Stimulated activated CD8-positive, alpha-beta memory T cell treated with anti-CD3 and anti-CD28 coated beads, Interleukin-2, amount 100 ng/mL, for 48 hours (primary cell): ENCODE measurements around the gene CD83.

Experiments
- DNase-seq, 2 donors: peaks; one replicate each; pipeline ENCODE4 v3.0.0-alpha.2; 2020; ENCODE audit warnings: low read depth in 2 of 2

Gene CD83

DNA sequence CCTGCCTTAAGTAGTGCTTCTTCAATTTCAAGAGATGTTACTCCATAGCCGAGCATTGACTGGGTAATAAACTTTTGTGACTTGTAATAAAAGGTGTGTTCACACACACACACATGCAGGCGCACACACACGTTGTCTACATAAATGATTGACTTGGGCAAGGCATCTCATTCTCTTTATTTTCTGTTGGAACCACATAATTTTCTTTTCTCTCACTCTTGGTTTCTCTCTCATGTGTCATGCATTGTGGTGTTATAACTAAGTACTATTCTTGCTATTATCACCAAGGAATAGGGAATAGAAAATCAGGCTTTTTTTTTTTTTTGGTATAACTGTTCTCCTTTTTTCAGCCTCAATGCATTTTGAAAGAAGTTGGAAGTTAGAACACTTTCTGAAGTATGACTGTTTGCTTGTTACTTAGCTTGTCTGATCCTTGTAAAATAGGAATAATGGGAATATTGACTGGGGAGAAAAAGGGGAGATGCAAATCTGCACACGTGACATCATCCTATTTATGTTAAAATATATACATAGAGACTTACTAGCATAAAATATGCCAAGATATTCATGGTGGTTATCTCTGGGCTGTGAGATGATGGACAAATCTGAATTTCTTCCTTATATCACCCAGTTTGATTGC, 26.1 kb upstream of the CD83 start:
- no peak for DNase-seq

- DNase-seq, result no peak
Measured at GRCh38 chr6:14092316-14092715, 25.3 kb upstream of the CD83 start.

DNA sequence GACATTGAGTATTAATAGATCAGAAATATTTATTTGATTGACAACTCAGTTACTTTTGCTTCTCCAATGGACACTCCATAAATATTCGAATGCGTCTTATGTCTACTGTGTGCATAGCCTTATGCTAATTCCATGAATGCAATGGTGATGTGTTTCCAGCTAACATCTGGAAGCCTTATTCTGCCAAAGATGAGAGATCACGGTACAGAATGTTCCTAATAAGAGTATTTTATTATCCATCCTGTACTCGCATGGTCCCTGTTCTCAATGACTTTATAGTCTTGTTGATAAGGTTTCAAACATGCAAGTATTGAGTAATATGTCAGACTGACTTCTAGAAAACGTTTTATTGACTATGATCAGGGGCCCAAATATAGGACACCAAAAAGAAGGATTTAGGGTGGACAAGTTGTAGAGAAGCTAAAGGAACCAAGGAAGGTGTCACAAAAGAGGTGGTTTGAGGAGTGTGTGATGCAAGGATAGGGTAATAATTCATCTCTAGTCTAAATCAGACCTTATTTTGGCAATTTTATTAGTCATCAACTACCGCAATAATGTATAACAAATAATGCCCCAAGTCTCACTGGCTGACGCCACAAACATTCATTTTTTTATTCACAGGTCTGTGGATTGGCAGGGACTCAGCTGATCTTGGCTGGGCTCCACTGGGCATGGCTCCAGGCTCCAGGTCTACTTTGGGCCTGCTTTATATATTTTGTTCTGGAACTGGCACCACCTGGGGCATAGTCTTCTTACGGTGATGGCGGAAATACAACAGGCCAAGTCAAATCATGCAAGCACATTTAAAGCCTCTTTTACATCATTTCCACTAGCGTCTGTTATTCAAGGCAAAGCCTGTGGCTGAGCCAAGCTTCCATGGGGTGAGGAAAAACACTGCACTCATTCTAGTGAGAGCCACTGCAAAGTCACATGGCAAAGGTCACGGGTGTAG, 24.5 kb upstream of the CD83 start:
- no peak for DNase-seq

DNA sequence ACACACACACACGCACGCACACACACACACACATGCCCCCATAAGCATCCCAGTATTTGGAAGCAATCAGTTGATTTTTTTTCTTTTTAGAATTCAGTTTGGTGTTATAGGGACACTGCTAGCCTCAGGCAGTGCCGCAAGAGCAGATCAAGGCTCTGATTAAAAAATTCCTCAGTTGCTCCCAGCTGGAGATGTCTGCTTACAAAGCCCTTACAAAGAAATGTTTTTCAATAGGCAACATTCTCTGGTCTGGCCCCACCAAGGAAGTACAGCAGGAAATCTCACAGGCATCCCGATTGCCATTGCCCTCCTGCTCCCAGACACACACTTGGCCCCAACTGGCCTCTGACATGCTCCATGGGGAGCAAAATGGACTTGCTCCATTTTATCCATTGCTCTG, 22.9 kb upstream of the CD83 start:
- no peak for DNase-seq

GRCh38 chr6:14095437-14095836, 22.1 kb upstream of the CD83 start:
- DNase-seq, result no peak

DNA sequence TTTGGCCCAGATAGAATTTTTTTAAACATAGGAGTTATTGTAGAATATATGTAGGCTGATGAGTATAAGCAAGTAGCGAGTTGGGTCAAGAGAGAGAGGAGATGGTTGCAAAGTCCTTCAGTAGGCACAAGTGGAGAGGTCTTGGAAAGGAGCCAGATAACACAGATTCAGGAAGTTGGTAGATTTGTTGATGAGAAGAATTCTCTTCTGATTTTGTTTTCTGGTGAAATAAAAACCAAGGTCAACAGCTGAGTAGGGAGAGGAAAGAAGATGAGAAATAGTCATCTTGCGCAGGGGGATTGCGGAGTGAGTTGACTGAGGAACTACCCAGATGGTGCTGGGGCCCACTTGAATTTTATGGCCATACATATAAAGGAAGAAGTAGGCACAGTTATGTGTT, 17.4 kb upstream of the CD83 start:
- DNase-seq, result no peak

- DNase-seq, result no peak
Measured at GRCh38 chr6:14100966-14101365, 16.6 kb upstream of the CD83 start.

GRCh38 chr6:14102383-14102782, 15.2 kb upstream of the CD83 start:
- no peak for DNase-seq

GRCh38 chr6:14105547-14105946, 12.0 kb upstream of the CD83 start:
- DNase-seq, result no peak

DNA sequence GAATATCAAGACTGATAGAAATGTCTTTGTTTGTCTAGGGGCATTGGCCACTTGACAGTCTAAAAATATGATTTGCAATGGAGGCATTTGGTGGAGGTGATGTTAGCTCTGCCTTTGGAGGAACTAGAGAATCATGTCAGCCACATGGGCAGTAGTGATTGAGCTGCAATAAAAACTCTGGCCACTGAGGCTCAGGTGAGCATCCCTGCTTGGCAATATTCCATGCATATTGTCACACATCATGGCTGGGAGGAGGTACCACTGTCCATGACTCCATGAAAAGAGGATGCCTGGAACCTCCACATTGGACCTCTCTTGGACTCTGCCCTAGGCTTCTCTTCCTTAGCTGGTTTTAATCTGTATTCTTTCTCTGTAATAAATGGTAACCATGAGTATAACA, 10.6 kb upstream of the CD83 start:
- no peak for DNase-seq

GRCh38 chr6:14107711-14108494, 9.7 kb upstream of the CD83 start:
- DNase-seq, result no peak

DNA sequence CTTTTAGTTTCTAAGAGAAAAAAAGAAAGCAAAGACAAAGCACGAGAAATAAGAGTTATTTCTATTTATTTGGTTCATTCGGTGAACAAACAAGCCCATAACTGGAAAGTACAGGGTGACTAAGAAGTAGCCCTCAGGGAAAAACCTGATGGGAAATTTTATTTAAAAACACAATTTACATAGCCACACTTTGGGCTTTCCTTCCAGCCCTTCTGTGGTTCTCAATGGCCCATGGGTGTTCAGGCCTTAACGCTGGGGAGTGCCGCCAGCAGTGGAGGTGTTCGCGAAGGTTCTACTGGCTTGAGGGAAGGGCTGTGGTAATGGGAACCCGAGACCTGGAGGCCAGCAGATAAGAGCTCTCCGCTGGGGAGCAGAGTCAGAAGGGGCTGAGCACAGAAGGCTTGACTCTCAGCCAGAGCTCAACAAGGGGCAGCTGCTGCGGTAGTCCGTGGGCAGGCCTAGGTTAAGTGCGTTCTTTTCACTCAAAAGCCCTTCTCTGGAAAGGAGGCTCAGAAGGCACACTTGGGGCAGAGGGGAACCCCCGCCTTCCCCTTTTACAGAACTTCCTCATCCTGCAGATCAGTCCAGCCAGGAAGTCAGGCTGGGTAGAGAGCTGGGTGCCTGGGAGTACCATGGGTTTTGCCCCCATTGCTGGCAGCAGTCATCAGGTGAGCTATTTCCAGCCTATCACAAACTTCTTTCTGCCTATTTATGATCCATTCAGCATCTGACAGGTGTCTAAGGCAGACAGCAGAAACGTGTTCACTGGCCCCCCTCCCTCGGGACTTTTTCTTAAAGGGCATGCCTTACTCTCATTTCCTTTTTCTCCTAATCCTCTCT, 8.8 kb upstream of the CD83 start:
- DNase-seq, result peak in 1 of 2 donors; percentile 32

GRCh38 chr6:14109411-14109826, 8.2 kb upstream of the CD83 start:
- DNase-seq, result no peak

- no peak for DNase-seq
Measured at GRCh38 chr6:14110001-14110818, 7.4 kb upstream of the CD83 start.

DNA sequence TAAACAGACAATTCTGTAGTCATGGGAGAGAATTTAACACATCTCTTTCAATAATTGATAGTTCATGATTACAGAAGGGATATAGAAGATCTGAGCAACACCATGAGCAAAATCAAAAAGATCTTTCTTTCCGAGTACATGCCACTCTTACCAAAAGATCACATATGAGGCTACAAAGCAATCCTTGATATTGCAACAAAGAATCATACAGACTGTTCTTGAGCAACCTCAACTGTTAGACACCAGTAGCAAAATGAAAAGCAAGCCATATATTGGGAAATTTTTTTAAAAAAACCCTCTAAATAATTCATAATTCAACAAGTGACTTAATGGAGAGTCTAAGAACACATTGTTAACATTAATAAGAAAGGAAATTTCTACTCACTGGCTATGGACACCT, 3.6 kb upstream of the CD83 start:
- no peak for DNase-seq

DNA sequence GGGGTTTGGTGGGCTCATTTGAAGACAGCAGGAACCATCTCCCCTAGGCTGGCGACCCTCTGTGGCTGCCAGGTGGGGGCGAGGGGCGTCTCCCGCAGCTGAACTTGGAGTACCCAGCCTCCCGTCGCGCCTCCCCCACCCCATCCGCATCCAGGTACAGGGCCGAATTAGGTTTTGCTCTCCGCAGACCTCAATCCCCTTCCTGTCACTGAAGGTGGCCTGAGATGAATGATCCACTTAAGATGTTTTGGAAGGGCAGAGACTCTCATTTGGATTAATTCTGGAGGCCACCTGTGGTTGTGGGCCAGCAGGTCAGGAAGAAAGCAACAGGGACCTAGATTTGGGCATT, 493 bp downstream of the CD83 start:
- DNase-seq, result no peak

DNA sequence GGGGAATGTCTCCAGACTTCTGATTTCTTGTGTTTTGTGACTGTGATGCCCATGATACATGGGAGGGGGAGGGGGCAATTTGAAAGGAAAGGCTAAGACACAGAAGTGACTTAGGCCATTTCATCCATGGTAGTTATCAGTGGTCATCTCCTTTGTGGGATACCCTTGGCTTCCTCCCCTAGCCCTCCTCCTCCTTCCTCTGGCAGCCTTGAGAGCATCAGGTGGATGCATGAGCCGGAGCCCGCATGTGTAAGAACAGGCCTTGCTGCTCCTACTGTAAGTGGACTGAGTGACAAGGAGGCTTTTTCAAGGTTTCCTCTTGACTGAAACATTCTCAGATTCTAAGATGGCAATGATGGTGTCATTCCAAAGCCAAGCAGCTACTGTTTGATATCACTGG, 874 bp downstream of the CD83 start:
- no peak for DNase-seq

- DNase-seq, result no peak
Measured at GRCh38 chr6:14119784-14120183, 2.2 kb downstream of the CD83 start.

DNA sequence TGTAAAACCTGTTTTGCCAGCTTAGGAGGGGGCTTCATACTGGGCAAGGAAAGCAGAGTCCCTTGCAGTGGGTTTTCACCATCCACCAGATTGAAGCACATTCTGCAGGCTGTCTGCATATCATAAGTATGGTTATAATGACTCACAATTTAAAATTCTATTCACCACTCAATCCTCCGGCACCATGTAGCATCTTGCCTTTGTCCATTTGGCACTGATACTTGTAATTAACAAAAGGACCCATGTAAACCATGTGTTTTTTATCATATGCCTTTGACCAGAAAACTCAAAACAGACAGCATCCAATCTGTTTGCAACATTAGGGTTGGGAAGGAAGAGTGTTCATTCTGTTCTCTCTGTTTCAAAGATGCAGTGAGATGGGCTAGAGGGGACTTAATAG, 3.0 kb downstream of the CD83 start:
- no peak for DNase-seq

DNA sequence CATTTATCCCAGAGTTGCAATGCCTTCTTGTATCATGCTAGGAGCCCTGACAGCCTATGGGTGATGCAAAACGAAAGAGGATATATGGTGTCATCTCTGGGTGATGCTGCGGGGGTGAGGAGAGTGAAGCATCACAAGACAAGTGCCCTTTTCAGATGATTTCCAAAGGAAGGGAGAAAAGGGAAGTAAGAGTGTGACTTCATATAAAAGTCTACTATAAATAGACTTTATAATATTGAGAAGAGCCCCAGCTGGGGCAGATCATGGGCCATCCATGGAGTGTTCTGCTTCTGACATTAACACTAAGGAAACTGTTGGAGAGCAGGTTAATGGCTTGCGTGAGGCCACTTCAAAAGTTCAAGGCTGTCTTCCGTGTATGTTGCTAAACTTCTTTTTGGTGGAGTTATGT, 4.4 kb downstream of the CD83 start:
- DNase-seq, result no peak
